ENCODE data around the gene CERKL. TPM values are rescaled to one million over a fixed set of nuclear protein-coding genes. Genes with fewer than 3 reads are reported as not detected.

CERKL gene
- total and polyA plus RNA-seq, 2 of the 13 experiments (the other 11 are each of a cell fraction or from before 2014, with no cell fraction given) = not detected

GRCh38 chr2:181558371-181558770, 98.5 kb downstream of the CERKL start (continued):
- TF ChIP-seq, protein P1, sequence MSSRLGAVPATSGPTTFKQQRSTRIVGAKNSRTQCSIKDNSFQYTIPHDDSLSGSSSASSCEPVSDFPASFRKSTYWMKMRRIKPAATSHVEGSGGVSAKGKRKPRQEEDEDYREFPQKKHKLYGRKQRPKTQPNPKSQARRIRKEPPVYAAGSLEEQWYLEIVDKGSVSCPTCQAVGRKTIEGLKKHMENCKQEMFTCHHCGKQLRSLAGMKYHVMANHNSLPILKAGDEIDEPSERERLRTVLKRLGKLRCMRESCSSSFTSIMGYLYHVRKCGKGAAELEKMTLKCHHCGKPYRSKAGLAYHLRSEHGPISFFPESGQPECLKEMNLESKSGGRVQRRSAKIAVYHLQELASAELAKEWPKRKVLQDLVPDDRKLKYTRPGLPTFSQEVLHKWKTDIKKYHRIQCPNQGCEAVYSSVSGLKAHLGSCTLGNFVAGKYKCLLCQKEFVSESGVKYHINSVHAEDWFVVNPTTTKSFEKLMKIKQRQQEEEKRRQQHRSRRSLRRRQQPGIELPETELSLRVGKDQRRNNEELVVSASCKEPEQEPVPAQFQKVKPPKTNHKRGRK (CRISPR knock-in tag; IDR thresholded peaks at IDR 0.05) = no peak

DNA sequence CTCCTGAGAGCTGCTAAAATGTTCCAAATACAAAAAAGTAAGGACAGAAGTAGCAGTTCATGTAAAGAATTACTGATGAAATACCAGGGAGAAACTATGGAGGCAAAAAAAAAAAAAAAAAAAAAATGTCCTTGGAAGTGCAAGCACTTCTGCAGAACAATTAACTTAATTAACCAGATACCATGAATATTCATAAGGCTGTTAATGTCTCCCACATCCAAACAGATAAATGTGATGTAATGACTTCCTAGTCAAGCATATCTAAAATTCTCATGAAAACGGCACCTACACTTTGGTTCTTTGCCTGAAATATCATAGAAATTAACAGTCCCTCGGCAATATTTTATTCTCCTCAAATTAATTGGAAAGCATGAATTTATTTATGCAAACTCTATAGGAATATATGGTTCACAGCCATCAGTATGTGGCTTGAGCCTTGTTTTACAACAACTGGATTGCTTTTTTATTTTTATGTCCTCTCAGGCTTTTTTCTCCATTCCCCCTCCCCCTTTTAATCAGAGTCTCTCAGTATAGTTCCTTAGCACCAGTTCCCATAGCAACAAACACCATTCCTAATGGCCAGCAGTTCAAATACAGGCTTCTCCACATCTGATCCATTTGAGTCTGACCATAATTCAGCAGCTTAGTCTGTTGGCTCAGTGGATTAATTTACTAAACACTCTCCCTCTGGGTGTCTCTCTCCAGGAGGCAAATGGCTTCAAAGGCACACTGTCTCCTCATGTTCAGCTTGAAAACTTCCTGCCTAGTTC, 102.7 kb downstream of the CERKL start:
- H3K4me1 ChIP-seq (ENCODE audit: insufficient read depth, low read length) = no peaks in the 10 kb centered on the region
- no TSS peak for BruUV-seq (replicated peaks)
- no peaks in the 10 kb centered on the region for H3K27me3 ChIP-seq (ENCODE audit: control insufficient read depth in 1 of 2, insufficient read depth in 2 of 2, low read length in 2 of 2)
- in situ Hi-C loops (cut with HindIII; ENCODE audit: extremely low pct_ligation_motif_present, low pct_unique_long_range_greater_than_20kb) = no loop called here
- FAIRE-seq (no peak), DNase-seq (ENCODE audit: low spot score) (no peak), ATAC-seq (no peak)
- H3K9ac ChIP-seq (ENCODE audit: insufficient read depth, low read depth, low read length) = no peak overlapping the region
- H3K4me3 ChIP-seq (replicated peaks in 1 of 3; ENCODE audit: insufficient read depth in 1 of 3, low read depth in 2 of 3, low read length in 3 of 3) = no peak overlapping the region
- WGBS (ENCODE audit: low lambda C conversion rate) = 2% methylated on average over 2 of the region's 2 CpGs
- no peaks in the 10 kb centered on the region for H3K9me3 ChIP-seq (ENCODE audit: low read length)
- no peak overlapping the region for H3K27ac ChIP-seq (ENCODE audit: extremely low read length, insufficient read depth, low read length)
- H2AFZ ChIP-seq (ENCODE audit: low read length) = no peak overlapping the region
- H3K4me2 ChIP-seq (ENCODE audit: low read depth, low read length) = no peak overlapping the region
- intact Hi-C loops (cut with micrococcal nuclease; ENCODE audit: unreplicated experiment) = no loop called here
- CTCF ChIA-PET (ENCODE audit: low intra/inter-chr PET ratio, low total read pairs) = no interaction called here
- H3K36me3 ChIP-seq (replicated peaks in 1 of 2; ENCODE audit: control insufficient read depth in 1 of 2, insufficient read depth in 2 of 2, low read length in 2 of 2) = no peaks in the 10 kb centered on the region
- H3K79me2 ChIP-seq (ENCODE audit: insufficient read depth, low read length) = no peaks in the 10 kb centered on the region
- POLR2A ChIA-PET = no interaction called here
- H4K20me1 ChIP-seq (ENCODE audit: insufficient read depth, low read length) = no peaks in the 10 kb centered on the region
- TF ChIP-seq SOX13 (IDR thresholded peaks at IDR 0.05) = no peak
- no peak for TF ChIP-seq SOX13 (CRISPR knock-in tag; conservative IDR thresholded peaks at IDR 0.05 in 1 of 2, IDR thresholded peaks at IDR 0.05 in 1 of 2)
- TF ChIP-seq REPIN1 (CRISPR knock-in tag; IDR thresholded peaks at IDR 0.05; ENCODE audit: borderline replicate concordance, low read depth) = no peak
- TF ChIP-seq, protein P2, sequence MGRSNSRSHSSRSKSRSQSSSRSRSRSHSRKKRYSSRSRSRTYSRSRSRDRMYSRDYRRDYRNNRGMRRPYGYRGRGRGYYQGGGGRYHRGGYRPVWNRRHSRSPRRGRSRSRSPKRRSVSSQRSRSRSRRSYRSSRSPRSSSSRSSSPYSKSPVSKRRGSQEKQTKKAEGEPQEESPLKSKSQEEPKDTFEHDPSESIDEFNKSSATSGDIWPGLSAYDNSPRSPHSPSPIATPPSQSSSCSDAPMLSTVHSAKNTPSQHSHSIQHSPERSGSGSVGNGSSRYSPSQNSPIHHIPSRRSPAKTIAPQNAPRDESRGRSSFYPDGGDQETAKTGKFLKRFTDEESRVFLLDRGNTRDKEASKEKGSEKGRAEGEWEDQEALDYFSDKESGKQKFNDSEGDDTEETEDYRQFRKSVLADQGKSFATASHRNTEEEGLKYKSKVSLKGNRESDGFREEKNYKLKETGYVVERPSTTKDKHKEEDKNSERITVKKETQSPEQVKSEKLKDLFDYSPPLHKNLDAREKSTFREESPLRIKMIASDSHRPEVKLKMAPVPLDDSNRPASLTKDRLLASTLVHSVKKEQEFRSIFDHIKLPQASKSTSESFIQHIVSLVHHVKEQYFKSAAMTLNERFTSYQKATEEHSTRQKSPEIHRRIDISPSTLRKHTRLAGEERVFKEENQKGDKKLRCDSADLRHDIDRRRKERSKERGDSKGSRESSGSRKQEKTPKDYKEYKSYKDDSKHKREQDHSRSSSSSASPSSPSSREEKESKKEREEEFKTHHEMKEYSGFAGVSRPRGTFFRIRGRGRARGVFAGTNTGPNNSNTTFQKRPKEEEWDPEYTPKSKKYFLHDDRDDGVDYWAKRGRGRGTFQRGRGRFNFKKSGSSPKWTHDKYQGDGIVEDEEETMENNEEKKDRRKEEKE (IDR thresholded peaks at IDR 0.05) = no peak
- TF ChIP-seq SRY (CRISPR knock-in tag; IDR thresholded peaks at IDR 0.05) = no peak
- no peak for TF ChIP-seq MYC (CRISPR knock-in tag; IDR thresholded peaks at IDR 0.05; ENCODE audit: borderline replicate concordance)
- TF ChIP-seq, protein P3, sequence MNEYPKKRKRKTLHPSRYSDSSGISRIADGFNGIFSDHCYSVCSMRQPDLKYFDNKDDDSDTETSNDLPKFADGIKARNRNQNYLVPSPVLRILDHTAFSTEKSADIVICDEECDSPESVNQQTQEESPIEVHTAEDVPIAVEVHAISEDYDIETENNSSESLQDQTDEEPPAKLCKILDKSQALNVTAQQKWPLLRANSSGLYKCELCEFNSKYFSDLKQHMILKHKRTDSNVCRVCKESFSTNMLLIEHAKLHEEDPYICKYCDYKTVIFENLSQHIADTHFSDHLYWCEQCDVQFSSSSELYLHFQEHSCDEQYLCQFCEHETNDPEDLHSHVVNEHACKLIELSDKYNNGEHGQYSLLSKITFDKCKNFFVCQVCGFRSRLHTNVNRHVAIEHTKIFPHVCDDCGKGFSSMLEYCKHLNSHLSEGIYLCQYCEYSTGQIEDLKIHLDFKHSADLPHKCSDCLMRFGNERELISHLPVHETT (CRISPR knock-in tag; conservative IDR thresholded peaks at IDR 0.05) = no peak
- no peak for TF ChIP-seq KLF12 (CRISPR knock-in tag; IDR thresholded peaks at IDR 0.05; ENCODE audit: borderline replicate concordance)
- TF ChIP-seq FIP1L1 (IDR thresholded peaks at IDR 0.05; ENCODE audit: borderline replicate concordance, insufficient read depth, low read depth, low read length) = no peak
- TF ChIP-seq ARID2 (CRISPR knock-in tag; IDR thresholded peaks at IDR 0.05; ENCODE audit: borderline replicate concordance) = no peak
- TF ChIP-seq ZXDC (CRISPR knock-in tag; IDR thresholded peaks at IDR 0.05) = no peak
